GM12872 (cell line): ENCODE data around the gene CHD5.

Experiments
- CTCF ChIP-seq: IDR thresholded peaks from 3 replicates; pipeline ENCODE4 v1.5.1; 2011; ENCODE audit warnings: low read depth, mild to moderate bottlenecking, low read length, moderate library complexity; ENCODE audit not compliant: insufficient read depth

The CHD5 gene

GRCh38 chr1:6072774-6073479 lies 107.2 kb downstream of the CHD5 start:
- TF ChIP-seq CTCF: no peak

- no peak for TF ChIP-seq CTCF
These were observed 108.9 kb downstream of the CHD5 start for GRCh38 chr1:6071219-6071618.

- TF ChIP-seq CTCF: no peak
These were observed 109.6 kb downstream of the CHD5 start for GRCh38 chr1:6070450-6070974.

GRCh38 chr1:6069573-6069972 lies 110.5 kb downstream of the CHD5 start:
- TF ChIP-seq CTCF: no peak

- TF ChIP-seq CTCF: no peak
These were observed 111.2 kb downstream of the CHD5 start for GRCh38 chr1:6068932-6069331.

GRCh38 chr1:6068073-6068472 lies 112.0 kb downstream of the CHD5 start:
- no peak for TF ChIP-seq CTCF

GRCh38 chr1:6066680-6067079 lies 113.4 kb downstream of the CHD5 start:
- no peak for TF ChIP-seq CTCF
